OCI-M1 (cell line): ENCODE measurements around the gene EMILIN3.

ENCODE experiments used
- DNase-seq: peaks from one replicate; lab custom pipeline; 2025; lab: John Stamatoyannopoulos, UW

Gene EMILIN3

GRCh38 chr20:41366546-41367392 is at the start of gene EMILIN3:
Gene EMILIN3, minus strand, starts transcription at chr20:41366818. Its CDS starts 184 bp downstream, at chr20:41366634.
- DNase-seq, result no peak

- no peak for DNase-seq
Observed at GRCh38 chr20:41415191-41415590, 48.6 kb upstream of the EMILIN3 start.

- DNase-seq, result no peak
Observed at GRCh38 chr20:41413169-41413568, 46.6 kb upstream of the EMILIN3 start.

- no peak for DNase-seq
Observed at GRCh38 chr20:41412324-41413120, 45.9 kb upstream of the EMILIN3 start.

GRCh38 chr20:41411391-41411847 is 44.8 kb upstream of the EMILIN3 start:
- DNase-seq, result peak; percentile 55

- DNase-seq, result no peak
Observed at GRCh38 chr20:41408986-41409385, 42.4 kb upstream of the EMILIN3 start.

GRCh38 chr20:41408156-41408794 is 41.7 kb upstream of the EMILIN3 start:
- peak; percentile 67 for DNase-seq

GRCh38 chr20:41407607-41408006 is 41.0 kb upstream of the EMILIN3 start:
- DNase-seq, result peak; percentile 61

- no peak for DNase-seq
Observed at GRCh38 chr20:41406896-41407444, 40.4 kb upstream of the EMILIN3 start.

GRCh38 chr20:41406353-41406752 is 39.7 kb upstream of the EMILIN3 start:
- DNase-seq, result no peak

- no peak for DNase-seq
Observed at GRCh38 chr20:41405436-41405835, 38.8 kb upstream of the EMILIN3 start.

- no peak for DNase-seq
Observed at GRCh38 chr20:41403604-41404003, 37.0 kb upstream of the EMILIN3 start.

GRCh38 chr20:41398408-41398807 is 31.8 kb upstream of the EMILIN3 start:
- DNase-seq, result no peak

- no peak for DNase-seq
Observed at GRCh38 chr20:41395667-41396664, 29.3 kb upstream of the EMILIN3 start.

GRCh38 chr20:41394931-41395666 is 28.5 kb upstream of the EMILIN3 start:
- no peak for DNase-seq

GRCh38 chr20:41394081-41394480 is 27.5 kb upstream of the EMILIN3 start:
- no peak for DNase-seq

GRCh38 chr20:41393705-41394066 is 27.1 kb upstream of the EMILIN3 start:
- no peak for DNase-seq

- no peak for DNase-seq
Observed at GRCh38 chr20:41392871-41393704, 26.5 kb upstream of the EMILIN3 start.

- no peak for DNase-seq
Observed at GRCh38 chr20:41392295-41392694, 25.7 kb upstream of the EMILIN3 start.
